Ovary (tissue), 3 donors: ENCODE data around the gene CERS5.

Experiments
- CTCF ChIP-seq, 3 donors: fragments of 450-650 bp in 2 of 3; fragments of 200-600 bp in 1 of 3; IDR thresholded peaks; one replicate each; pipeline versions ENCODE4 v1.5.1 to v1.8.0; 2016 to 2022; ENCODE audit warnings: antibody characterized with exemption in 3 of 3, mild to moderate bottlenecking in 1 of 3
- POLR2A ChIP-seq: fragments of 450-650 bp; IDR thresholded peaks from one replicate; pipeline ENCODE4 v1.6.1; 2017; ENCODE audit warnings: antibody characterized with exemption, mild to moderate bottlenecking, moderate library complexity
- donor health status: DM: no; HTN: no; CAD: no.

GRCh38 chr12:50112456-50113218, 54.5 kb downstream of the CERS5 start:
- no peak for TF ChIP-seq CTCF (IDR thresholded peaks at IDR 0.05)
- no peak for TF ChIP-seq POLR2A
